Activated CD8-positive, alpha-beta T cell treated with anti-CD3 and anti-CD28 coated beads for 36 hours (primary cell): ENCODE measurements around the gene SLC4A8. TPM values are rescaled to one million over a fixed set of nuclear protein-coding genes. Genes with fewer than 3 reads are reported as not detected.

Source experiments
- ATAC-seq: fragments of 200-7000 bp; cut with Tn5 transposase; one replicate; pipeline ENCODE4 v1.10.0; 2021; ENCODE audit warnings: mild to moderate bottlenecking, moderate library complexity
- CTCF ChIA-PET: fragments of 350-600 bp; sonication (Branson Sonifier 250); formaldehyde crosslinking; loops from one replicate; lab custom pipeline; 2021; ENCODE audit warnings: antibody characterized with exemption; lab: Charles Lee
- POLR2A ChIA-PET: fragments of 350-600 bp; sonication (Branson Sonifier 250); formaldehyde crosslinking; loops from one replicate; lab custom pipeline; 2021; ENCODE audit warnings: antibody characterized with exemption; lab: Charles Lee
- DNase-seq: peaks from one replicate; pipeline ENCODE4 v3.0.0-alpha.2; 2020
- H3K27ac Mint-ChIP-seq: one replicate; pipeline ENCODE4 v1.8.0; 2021; ENCODE audit warnings: mild to moderate bottlenecking, mixed read lengths
- H3K27me3 Mint-ChIP-seq: one replicate; pipeline ENCODE4 v1.8.0; 2021; ENCODE audit warnings: mixed read lengths
- H3K36me3 Mint-ChIP-seq: one replicate; pipeline ENCODE4 v1.8.0; 2021; ENCODE audit warnings: low read depth, mixed read lengths
- H3K4me1 Mint-ChIP-seq: one replicate; pipeline ENCODE4 v1.8.0; 2021; ENCODE audit warnings: low read depth, mixed read lengths
- H3K4me3 Mint-ChIP-seq: one replicate; pipeline ENCODE4 v1.8.0; 2021; ENCODE audit warnings: mild to moderate bottlenecking, moderate library complexity, mixed read lengths
- H3K9me3 Mint-ChIP-seq: one replicate; pipeline ENCODE4 v1.8.0; 2021; ENCODE audit warnings: mixed read lengths
- intact Hi-C: fragments of 100-400 bp; cut with micrococcal nuclease; formaldehyde crosslinking; loops from one replicate; pipeline ENCODE4 v1.10.0; 2022
- total RNA-seq, 2 experiments: library from RNA; stranded (reverse); gene quantifications; one replicate each; pipeline ENCODE4 v1.2.3, GENCODE V29; 2021
- TF ChIP-seq, protein P1 (sequence below): fragments of 200-600 bp; IDR thresholded peaks from one replicate; pipeline ENCODE4 v1.8.0; 2022; ENCODE audit warnings: antibody characterized with exemption, mild to moderate bottlenecking

SLC4A8 gene
- total RNA-seq, 2 experiments from 2014 or later: 1.1 to 2.7 TPM

DNA sequence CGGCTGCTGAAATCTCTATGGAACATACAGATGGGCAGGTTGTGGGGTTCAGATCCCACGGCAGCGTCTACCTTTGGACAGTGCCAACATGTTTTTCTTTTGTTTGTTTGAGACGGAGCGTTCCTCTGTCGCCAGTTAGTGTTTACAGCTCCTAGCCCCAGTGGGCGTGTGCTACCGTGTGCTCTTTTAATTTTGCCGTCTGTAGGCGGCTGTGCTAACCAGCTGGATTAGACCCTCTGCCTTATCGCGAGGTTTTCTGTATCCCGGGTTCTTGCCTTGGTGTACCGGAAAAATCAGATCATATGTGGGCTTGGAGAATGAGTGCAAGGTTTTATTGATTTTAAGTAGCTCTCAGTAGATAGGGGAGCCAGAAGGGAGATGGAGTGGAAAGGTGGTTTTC lies 23.6 kb upstream of the SLC4A8 start:
- intact Hi-C loops: no loop called here
- DNase-seq (no peak), ATAC-seq (no peak)
- Mint-ChIP-seq H3K36me3 (no peaks in the 10 kb centered on the region), H3K4me1 (peaks cover 3% of the 10 kb centered on the region), H3K4me3 (no peak overlapping the region), H3K9me3 (no peaks in the 10 kb centered on the region), H3K27ac (no peak overlapping the region), H3K27me3 (no peaks in the 10 kb centered on the region)
- ChIA-PET CTCF (interaction anchor here (1.4 kb wide), 1 partner anchor 133 kb away, joined by 3 read pairs; no protein-coding TSS in a partner anchor), POLR2A (no interaction called here)
- TF ChIP-seq, protein P1, sequence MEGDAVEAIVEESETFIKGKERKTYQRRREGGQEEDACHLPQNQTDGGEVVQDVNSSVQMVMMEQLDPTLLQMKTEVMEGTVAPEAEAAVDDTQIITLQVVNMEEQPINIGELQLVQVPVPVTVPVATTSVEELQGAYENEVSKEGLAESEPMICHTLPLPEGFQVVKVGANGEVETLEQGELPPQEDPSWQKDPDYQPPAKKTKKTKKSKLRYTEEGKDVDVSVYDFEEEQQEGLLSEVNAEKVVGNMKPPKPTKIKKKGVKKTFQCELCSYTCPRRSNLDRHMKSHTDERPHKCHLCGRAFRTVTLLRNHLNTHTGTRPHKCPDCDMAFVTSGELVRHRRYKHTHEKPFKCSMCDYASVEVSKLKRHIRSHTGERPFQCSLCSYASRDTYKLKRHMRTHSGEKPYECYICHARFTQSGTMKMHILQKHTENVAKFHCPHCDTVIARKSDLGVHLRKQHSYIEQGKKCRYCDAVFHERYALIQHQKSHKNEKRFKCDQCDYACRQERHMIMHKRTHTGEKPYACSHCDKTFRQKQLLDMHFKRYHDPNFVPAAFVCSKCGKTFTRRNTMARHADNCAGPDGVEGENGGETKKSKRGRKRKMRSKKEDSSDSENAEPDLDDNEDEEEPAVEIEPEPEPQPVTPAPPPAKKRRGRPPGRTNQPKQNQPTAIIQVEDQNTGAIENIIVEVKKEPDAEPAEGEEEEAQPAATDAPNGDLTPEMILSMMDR: no peak

GRCh38 chr12:51401486-51401885 lies 23.1 kb upstream of the SLC4A8 start:
- Mint-ChIP-seq H3K4me3 (no peak overlapping the region), H3K27ac (no peak overlapping the region), H3K9me3 (no peaks in the 10 kb centered on the region), H3K36me3 (no peaks in the 10 kb centered on the region), H3K27me3 (no peaks in the 10 kb centered on the region), H3K4me1 (no peaks in the 10 kb centered on the region)
- TF ChIP-seq, protein P1: no peak
- CTCF ChIA-PET: interaction anchor here (1.4 kb wide), 1 partner anchor 132 kb away, joined by 3 read pairs; no protein-coding TSS in a partner anchor
- no peak for DNase-seq
- intact Hi-C loops: no loop called here
- no peak for ATAC-seq
- POLR2A ChIA-PET: no interaction called here

- CTCF ChIA-PET: interaction anchor here (1.4 to 1.8 kb wide), 2 partner anchors 20 to 132 kb away, joined by 3 to 5 read pairs; no protein-coding TSS in a partner anchor
Observed at GRCh38 chr12:51401900-51402299, 22.7 kb upstream of the SLC4A8 start.

DNA sequence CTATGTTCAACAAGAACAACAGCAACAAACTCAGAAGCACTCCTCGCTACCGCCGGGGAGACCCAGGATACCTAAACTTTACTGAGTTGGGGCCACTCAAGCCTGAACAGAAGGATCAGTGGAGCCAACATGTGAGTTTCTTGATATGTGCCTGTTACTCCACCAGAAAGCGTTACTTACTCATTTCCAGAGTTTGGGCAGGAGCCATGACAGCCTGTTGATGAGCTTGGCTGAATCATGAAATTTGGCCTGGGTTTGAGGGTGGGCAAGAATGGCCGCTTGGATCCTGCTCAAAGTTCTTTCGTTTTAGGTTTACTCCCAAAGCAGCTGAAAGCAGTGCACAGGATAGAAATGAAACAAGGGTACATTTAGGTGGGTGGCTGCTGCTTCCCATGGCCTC lies 21.5 kb upstream of the SLC4A8 start:
- CTCF ChIA-PET: interaction anchor here (1.8 kb wide), 1 partner anchor 18 kb away, joined by 5 read pairs; no protein-coding TSS in a partner anchor
- Mint-ChIP-seq H3K27ac (no peak overlapping the region), H3K4me1 (peaks cover 3% of the 10 kb centered on the region), H3K4me3 (no peak overlapping the region), H3K9me3 (no peaks in the 10 kb centered on the region), H3K36me3 (no peaks in the 10 kb centered on the region), H3K27me3 (no peaks in the 10 kb centered on the region)
- POLR2A ChIA-PET: interaction anchor here (1.2 kb wide), 1 partner anchor 8 kb away, joined by 3 read pairs; no protein-coding TSS in a partner anchor
- TF ChIP-seq, protein P1: no peak
- intact Hi-C loops: no loop called here
- DNase-seq (no peak), ATAC-seq (no peak)

More at GRCh38 chr12:51401900-51402299, 22.7 kb upstream of the SLC4A8 start:
- DNase-seq (no peak), ATAC-seq (no peak)
- Mint-ChIP-seq H3K27ac (no peak overlapping the region), H3K4me1 (no peaks in the 10 kb centered on the region), H3K4me3 (no peak overlapping the region), H3K9me3 (no peaks in the 10 kb centered on the region), H3K27me3 (no peaks in the 10 kb centered on the region), H3K36me3 (no peaks in the 10 kb centered on the region)
- intact Hi-C loops: no loop called here
- POLR2A ChIA-PET: no interaction called here
- TF ChIP-seq, protein P1: no peak

GRCh38 chr12:51403681-51404136 lies 20.9 kb upstream of the SLC4A8 start:
- intact Hi-C loops: no loop called here
- POLR2A ChIA-PET: interaction anchor here (1.2 kb wide), 1 partner anchor 9 kb away, joined by 3 read pairs; no protein-coding TSS in a partner anchor
- Mint-ChIP-seq H3K9me3 (no peaks in the 10 kb centered on the region), H3K36me3 (no peaks in the 10 kb centered on the region), H3K4me1 (peaks cover 3% of the 10 kb centered on the region), H3K4me3 (no peak overlapping the region), H3K27ac (no peak overlapping the region), H3K27me3 (no peaks in the 10 kb centered on the region)
- no peak for DNase-seq
- TF ChIP-seq, protein P1: no peak
- CTCF ChIA-PET: interaction anchor here (1.8 kb wide), 1 partner anchor 18 kb away, joined by 5 read pairs; no protein-coding TSS in a partner anchor
- no peak for ATAC-seq
